Measurements from ENCODE around the gene ENOX2. TPM values are rescaled to one million over a fixed set of nuclear protein-coding genes. Genes with fewer than 3 reads are reported as not detected.
"Not testable (repeated sequence)": the region's sequence is repeated elsewhere in the genome, so short reads cannot be mapped to it uniquely, and the experiment has no call there.

The ENOX2 gene
- total RNA-seq, 1 donor from 2014 or later = 15.1 TPM

DNA sequence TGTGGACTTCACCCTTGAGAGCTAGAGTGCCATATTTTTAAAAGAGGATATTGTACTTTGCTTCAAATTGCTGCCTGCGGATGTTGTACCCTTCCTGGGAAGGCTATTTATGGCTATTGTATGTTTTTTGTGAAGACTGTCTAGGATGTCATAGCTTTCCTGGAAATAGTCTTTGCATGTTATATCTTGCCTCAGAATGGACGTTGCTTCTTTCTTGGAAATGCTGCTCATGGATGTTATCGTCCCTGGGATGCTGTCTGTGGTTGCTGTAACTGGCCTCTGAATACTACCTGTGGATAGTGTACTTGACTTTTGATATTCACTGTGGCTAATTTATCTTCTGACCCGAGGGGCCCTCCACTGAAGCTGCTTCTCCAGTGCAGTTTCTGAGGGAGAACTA lies 146.8 kb downstream of the ENOX2 start:
- no peak for DNase-seq (ENCODE audit: low read depth)

DNA sequence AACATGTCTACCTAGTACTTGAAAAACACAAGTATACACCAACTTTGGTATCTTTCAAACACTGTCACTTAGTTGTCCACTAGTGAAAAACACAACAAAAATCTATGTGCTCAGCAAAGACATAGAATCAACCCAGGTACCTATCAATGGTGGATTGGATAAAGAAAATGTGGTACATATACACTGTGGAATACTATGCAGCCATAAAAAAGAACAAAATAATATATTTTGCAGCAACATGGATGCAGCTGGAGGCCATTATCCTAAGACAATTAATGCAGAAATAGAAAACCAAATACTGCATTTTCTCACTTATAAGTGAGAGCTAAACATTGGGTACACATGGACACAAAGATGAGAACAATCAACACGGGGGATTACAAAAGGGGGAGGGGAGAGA lies 148.7 kb downstream of the ENOX2 start:
- DNase-seq (ENCODE audit: low read depth) = no peak

DNA sequence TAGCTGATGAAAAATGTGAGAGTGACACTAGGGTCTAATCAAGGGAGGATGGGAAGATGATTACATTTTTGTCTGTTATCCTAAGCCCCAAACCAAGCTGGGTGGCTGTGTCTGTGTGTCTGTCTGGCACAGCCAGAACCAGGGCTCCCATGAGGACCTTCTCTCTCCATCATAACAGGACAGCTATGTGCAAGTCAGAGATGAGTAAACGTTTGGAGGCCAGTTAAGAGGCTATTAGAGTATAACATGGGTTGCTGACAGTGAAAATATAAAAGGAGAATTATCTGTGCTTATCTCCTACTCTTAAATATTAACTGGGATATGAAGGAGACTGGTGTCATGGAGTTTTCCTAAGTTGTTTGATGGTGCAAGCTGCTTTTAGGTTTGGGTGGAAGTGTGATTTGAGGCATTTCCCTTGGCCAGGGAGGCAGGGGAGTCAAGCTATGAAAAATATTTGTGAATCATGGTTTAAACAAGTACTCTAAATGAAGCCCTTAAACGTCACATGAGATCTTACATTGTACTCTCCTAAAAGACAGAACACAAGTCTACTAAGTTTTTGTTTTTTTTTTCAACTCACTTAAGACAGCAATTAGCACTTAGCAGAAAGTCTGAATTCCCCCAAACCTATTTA lies 156.2 kb downstream of the ENOX2 start:
- no peak for DNase-seq (ENCODE audit: low read depth)

DNA sequence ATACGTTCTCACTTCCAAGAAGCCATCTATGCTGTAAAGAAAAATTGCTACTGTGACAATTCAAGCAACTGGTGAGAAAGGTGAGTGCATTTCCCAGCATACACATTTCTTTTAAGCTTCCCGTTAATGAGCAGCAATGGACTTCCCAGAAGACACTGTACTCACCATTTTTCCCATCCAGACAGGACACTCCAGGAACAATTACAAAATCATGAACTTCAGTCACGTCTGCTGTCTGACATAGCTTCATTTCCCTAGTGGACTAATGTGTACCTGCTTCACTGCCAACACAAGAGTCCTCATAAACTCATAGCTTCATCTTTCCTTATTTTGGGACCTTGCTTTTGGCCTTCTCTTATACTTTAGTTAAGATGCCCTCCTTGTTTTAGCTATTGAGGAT lies 156.9 kb downstream of the ENOX2 start:
- no peak for DNase-seq (ENCODE audit: low read depth)

DNA sequence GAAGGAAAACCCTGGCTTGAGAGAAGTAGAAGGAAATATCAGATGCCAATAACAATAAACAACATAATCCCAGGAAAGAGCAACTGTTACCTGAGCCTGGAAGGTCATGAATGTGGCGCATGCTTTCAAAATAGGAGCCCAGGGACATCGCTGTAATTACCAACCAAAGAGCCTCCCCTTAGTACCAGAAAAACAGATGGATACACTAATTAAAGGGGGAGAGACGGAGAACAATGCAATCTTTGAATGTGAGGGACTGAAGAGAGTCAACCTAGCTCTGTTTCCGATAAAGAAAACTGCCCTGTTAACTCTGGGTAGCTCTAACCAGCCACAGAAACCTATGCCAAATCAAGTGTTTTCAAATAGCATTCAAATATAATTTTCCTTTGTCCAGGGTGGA lies 161.4 kb downstream of the ENOX2 start:
- DNase-seq (ENCODE audit: low read depth) = no peak

DNA sequence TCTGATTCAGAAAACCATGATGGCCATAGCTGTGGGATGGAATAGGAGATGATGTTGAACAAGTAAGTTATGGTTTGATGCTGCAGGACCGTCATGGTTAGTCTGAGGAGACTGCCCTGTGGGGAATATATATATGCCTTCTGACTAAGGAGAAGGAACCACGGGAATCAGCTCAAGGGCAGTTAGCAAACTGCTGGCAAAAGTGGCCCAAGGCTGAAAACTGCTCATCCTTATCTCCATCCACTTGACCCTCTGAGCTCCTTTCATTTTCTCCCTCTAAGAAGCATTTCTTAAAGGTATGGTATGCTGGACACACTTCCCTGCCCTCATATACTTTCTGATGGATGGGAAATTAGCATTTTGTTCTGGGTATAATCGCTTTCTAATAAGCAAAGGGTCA lies 161.9 kb downstream of the ENOX2 start:
- DNase-seq (ENCODE audit: low read depth) = no peak

DNA sequence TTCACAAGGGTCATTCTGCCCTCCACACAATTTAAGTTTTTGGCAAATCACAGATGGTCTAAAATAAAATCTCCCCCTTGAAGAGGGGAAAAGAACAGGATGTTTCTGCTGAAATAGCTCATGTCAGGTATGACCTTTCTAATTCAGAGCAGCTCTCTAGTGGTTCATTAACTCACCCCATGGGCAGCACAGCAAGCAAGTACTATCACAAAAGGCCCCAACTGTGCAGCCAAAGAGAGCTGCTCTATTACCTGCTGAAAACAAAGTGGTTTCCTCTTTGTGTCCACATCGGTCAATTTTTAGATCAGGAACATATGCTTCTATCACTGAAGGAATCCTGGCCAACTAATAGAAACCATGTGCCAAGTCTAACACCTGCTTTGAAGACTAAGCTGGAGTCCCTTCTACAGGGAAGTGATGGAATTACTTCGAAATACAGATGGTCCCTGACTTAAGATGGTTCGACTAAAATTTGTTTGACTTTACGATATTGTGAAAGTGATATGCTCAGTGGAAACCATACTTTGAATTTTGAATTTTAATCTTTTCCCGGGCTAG lies 164.3 kb downstream of the ENOX2 start:
- DNase-seq (ENCODE audit: low read depth) = no peak

DNA sequence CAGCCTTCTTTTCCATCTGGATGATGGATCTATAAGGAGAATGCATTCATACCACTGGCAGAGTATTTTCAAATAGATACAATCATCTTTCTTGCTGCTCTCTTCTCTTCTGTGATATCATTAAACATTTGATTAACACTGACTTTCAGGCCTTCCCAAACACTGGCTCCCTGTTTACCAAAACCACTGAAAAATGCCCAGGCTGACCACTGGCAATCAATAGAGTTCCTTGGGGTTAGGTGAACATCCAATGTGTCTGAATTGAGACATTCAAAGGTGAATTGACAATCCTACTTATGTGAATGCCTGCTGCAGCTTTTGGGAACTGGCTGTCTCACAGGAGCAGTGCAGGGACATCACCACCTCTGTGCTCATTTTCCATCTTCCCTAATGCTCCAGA lies 168.3 kb downstream of the ENOX2 start:
- no peak for DNase-seq (ENCODE audit: low read depth)

DNA sequence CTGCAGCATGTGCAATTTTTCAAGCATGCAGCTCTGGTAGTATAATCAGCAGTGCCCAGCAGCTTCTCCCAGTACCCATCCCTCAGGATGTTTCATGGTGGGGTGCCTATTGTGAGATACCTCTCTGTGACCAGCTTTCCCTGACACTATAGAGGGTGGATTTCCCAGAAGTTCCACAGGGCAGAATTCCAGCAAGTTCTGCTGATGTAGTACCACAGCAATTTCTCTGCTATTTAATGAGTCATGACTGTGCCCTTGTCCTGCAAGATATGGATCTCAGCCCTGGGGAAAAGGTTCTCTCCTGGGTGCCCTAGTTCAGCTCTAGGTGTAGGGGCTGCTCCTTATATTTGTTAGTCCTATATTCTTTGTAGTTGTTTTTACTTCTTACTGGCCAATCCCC lies 174.8 kb downstream of the ENOX2 start:
- peak; percentile 65 for DNase-seq (ENCODE audit: low read depth)

DNA sequence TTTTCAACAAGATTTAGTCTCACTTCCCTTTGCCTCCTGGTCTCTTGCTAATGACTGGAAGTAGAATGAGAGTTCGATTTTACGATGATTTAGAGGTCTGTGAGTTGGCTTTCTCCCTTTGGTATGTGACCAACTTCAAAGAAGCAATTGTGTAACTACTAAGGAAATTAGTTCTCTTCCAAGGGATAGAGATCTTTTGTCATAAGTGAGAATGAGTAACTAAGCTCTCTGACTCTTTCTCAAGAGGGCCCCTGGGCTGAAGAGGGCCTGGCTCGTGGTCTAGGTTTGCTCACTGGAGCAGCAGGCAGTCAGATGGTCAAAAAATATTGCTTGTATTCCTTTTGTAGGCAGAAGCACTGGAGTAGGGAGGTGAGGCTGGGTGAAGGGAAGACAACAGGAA lies 176.3 kb downstream of the ENOX2 start:
- DNase-seq (ENCODE audit: low read depth) = peak; percentile 94

DNA sequence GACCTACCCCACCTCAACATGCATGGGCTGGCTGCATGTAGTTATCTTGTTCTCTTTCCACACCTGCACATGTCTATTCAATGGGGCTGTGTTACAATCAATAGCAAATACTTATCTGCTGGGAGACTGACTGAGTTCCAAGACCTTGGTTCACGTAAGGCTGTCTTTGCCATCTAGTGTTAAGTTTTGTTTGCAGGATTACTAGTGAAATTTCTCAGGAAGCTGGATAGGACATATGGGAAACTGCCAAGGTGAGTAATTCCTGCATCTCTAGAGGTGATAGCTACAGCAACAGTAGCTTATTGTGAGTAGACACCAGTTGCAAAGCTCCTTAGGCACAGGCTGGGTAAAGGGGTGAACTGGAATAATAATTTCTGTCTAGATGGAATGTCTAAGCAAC lies 177.5 kb downstream of the ENOX2 start:
- no peak for DNase-seq (ENCODE audit: low read depth)

DNA sequence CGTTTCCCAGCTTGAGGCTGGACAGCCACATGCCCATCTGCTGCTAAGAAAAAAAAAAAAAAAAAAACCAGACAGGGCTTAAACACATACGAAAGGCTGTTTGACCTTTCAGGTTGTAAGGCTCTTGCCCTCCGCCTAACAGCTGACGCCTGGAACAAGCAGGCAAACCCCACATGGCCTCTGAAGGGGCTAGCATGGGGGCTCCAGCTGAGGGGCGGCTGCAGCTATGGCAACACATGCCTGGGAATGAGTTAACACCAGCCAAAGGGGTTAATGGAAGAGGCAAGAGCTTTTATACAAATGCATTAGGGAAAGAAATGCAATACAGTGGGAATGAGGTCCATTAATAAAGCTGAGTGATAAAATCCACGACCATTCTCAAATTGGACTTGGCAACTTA lies 183.6 kb downstream of the ENOX2 start:
- DNase-seq (ENCODE audit: low read depth) = no peak

DNA sequence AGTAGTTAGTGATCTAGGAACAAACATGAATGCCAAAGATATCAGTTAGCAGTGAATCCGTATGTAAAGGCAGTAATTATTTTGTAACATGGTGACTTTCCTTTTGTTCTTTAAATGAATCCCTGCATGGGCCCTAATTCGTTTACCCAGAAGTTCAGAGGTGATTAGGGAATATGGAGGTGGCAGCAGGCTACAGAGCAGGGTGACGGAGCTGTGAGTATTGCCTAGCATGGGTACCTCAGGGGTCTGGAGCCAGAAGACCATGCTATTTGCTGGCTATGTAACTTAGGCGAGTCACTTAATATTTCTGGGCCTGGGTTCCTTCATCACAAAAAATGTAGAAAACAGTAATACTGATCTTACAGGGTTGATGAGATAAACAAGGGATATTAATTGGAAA lies 184.9 kb downstream of the ENOX2 start:
- no peak for DNase-seq (ENCODE audit: low read depth)

DNA sequence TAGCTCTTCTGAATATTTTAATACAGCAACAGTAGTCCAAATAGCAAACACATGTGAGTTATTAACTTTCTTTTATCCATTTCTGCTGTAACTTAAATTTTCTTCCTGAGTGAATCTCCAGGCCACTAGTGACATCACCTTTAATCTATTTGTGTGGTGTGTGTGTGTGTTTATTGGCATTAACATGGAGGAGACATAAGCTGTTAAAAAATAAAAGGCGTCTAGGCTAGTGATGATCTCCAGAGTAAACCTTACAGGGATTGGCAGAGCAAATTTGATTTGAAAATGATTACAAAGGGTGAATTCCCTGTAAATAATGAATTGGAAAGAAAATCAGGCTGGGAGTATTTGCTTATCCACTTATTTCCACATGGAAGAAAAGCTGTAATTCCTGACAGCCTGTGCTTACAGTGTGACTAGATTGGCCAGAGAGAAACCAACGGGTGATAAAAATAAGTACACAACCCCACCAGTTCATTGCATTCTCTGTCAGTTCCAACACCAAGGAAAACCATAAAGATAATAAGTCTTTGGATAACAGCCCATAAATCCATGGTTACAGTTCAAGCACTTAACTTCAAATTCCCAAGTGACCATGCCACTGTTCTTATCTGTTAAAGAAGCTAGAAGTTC lies 186.1 kb downstream of the ENOX2 start:
- DNase-seq (ENCODE audit: low read depth) = no peak

DNA sequence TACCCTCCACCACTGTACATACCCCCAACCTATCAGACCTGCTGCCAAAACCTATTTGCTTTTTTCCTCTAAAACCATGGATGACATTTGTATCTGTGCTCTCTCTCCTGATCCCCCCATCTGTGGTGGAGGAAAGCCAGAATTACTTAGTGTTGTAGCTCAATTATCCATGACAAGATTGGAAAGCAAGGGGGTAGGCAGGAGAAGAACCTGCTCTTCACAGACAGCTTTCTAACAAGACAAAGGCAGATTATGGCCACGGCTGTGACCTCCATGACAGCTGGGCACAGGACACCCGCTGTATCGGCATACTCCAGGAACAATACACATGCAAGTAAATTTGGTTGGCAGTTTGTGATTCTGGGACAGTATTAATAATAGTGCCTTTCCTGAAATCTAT lies 186.7 kb downstream of the ENOX2 start:
- no peak for DNase-seq (ENCODE audit: low read depth)

DNA sequence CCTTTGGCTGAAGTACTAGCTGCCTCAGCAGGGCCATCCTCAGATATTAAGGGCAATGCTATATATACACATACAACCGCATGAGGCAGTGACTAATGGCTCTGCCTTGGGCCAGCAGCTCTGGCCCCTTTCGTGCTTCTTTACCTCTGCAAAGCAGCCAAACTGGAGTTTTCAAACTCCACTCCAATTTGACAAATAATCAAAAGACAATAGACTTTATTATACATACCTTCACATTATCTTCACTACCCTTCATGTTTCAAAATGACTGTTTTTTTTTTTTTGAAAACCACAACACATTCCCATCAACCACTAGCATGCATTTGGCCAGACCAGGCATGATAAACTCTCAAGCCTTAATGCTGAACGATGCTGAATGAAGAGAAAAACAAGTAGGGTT lies 187.7 kb downstream of the ENOX2 start:
- DNase-seq (ENCODE audit: low read depth) = no peak

DNA sequence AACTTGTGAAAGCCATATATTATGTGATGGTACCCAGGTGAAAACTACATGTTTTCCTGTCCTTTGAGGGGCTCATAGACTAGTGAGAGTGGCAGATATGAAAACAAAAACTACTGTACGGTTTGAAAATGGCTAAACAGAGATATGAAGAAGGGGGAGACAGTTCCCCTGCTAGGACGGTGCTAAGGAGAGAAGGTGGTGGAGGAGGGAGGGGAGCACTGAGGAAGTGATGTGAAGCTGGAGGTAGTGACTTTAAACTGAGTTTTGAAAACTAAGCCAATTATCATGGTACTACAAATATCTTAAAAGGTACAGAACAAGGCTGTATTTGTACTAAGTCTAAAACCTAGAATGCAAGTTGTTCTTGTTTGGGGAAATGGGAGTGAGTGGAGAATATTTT lies 188.3 kb downstream of the ENOX2 start:
- no peak for DNase-seq (ENCODE audit: low read depth)

DNA sequence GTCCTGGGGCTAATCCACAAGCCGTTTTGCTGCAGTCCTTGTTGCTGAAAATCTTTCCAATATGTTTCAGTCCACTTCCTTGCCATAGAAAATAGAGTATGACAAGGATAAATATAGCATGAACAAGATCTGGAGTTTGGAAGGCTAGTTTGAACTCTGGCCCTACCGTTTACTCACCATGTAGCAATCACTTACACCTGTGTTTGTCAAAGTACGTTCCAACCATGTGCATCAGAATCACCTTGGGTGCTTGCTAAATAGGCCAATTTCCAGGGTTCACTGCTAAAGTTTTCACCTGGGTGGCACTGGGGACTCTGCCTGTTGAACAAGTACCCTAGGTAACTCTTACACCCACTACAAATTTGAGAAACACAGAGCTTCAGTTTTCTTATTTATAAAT lies 188.9 kb downstream of the ENOX2 start:
- DNase-seq (ENCODE audit: low read depth) = no peak

DNA sequence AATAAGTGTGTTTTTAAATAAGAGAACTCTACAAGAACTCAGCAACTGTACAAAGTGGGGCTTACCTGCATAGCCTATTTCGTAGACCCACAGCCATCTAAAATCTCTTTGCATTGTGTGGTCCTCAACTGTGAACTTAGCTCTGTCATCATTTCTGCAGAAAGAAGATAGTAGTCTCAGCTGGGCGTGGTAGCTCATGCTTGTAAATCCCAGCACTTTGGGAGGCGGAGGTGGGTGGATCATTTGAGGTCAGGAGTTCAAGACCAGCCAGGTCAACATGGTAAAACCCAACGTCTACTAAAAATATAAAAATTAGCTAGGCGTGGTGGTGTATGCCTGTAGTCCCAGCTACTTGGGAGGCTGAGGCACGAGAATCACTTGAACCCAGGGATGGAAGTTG lies 193.8 kb downstream of the ENOX2 start:
- not testable (repeated sequence) for DNase-seq (ENCODE audit: low read depth)

DNA sequence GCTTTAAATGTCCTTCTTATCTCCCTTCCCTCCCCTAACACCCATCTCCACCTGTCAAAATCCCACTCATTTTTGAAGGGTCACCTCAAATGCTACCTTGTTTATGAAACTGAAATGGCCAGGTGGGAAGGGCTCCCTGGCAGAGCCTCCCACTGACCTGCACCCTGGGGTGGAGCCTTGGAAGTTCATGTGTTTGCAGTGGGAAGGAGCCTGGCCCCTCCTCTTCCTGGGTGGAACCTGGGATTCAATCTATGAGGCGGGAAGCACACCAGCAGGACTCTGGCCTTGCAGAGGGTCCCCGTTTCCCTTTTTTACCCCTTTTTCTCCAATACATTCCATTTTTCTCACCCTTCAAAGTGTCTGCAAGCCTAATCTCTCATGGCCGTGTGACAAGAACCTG lies 197.4 kb downstream of the ENOX2 start:
- DNase-seq (ENCODE audit: low read depth) = no peak

DNA sequence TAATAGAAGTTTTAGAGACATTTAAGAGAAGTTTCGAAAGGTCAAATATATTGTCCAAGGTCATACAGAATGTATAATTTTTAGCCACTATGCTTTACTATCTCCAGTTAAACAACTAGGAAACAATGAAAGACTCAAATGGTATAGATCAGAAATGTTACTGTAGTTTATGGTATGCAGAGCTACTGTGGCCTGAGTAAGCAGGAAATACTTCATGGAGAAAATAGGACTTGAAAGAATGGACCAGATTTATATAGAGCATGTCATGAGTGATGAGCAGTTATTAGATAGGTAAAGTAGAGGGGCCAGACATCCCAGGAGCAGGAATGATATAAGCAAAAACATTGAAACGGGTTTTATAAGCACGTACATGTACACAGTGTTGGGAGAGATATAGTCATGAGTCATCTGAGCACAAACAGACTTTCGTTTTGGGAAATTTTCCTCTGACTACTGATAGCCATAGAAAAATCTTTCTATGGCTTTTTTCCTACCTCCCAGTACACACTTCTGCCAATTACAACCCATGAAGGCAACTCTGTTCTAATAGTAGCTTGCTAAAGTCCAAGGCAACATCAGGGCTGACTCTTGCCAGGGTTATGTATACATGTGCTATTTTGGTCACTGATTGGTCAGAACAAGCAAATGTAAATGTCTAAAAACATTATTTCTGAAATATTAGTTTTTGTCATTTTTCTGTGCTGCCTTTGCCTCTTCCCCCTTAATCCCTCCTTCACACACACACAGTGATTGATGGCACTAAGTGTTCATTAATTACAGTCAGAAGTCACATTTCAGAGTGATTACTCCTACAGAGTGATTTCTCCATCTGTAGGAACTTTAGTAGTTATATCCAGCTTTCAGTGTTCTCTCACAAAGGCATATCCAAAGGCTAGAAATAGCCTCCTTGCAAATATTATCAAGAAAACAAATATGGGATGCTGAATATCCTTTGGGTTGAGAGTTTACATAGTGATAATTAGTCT lies 198.7 kb downstream of the ENOX2 start:
- no peak for DNase-seq (ENCODE audit: low read depth)

DNA sequence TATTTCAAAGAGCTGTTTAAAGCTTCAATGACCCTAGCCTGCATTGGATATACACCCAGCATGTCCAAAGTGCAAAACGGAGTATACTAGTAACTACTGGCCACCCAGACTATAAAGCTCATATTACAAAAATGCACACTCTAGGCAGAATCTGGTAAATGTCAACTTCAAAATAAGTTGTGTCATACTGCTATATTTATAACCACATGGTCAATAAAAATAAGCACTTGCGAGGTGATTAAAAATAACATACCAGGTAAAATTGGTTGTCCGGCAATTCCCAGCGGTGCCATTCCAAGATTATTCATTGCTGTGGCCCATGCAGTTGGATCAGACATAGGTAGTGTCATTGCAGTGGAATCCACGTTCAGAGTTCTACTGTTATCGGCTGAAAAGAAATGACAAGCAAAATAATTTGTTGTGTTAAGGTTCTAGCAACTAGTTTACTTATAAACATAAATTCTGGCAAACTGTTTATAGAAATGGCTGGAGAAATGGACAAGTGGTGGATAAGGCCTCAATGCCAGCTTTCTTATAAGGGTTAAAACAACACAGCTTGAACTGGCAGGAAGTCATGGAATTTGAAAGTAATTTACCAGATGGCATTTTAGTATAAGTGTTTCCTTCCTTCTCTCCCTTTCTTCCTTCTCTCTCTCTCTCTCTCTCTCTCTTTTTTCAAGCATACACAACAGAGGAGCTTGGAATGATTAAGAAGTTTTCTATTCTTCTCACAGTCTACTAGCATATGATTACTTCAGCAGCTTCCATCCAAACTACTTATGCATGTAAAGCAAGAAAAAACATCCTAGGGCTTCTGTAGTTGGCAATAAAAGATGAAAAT lies 199.9 kb downstream of the ENOX2 start:
- no peak for DNase-seq (ENCODE audit: low read depth)
